ENCODE data around the gene DISC1. TPM values are rescaled to one million over a fixed set of nuclear protein-coding genes. Genes with fewer than 3 reads are reported as not detected.

Gene DISC1
- total and polyA plus RNA-seq, 2 of the 13 experiments (the other 11 are each of a cell fraction or from before 2014, with no cell fraction given): 4.2 to 4.6 TPM

- intact Hi-C loops (cut with micrococcal nuclease; ENCODE audit: unreplicated experiment) (loop anchor here (1.0 kb wide), 2 partner anchors 87 to 289 kb away; no protein-coding TSS in a partner anchor), in situ Hi-C loops (cut with HindIII; ENCODE audit: extremely low pct_ligation_motif_present, low pct_unique_long_range_greater_than_20kb) (loop anchor here (5.0 kb wide), 1 partner anchor 247 kb away; no protein-coding TSS in a partner anchor)
- Histone ChIP-seq H3K4me1 (ENCODE audit: insufficient read depth, low read length) (peaks cover 12% of the 10 kb centered on the region; the same call in 1 of the 2 replicates), H3K36me3 (replicated peaks in 1 of 2; ENCODE audit: control insufficient read depth in 1 of 2, insufficient read depth in 2 of 2, low read length in 2 of 2) (no peaks in the 10 kb centered on the region), H3K9me3 (ENCODE audit: low read length) (no peaks in the 10 kb centered on the region), H2AFZ (ENCODE audit: low read length) (no peak overlapping the region), H3K4me2 (ENCODE audit: low read depth, low read length) (peak overlapping the region; percentile 98), H3K27ac (ENCODE audit: extremely low read length, insufficient read depth, low read length) (no peak overlapping the region), H3K27me3 (ENCODE audit: control insufficient read depth in 1 of 2, insufficient read depth in 2 of 2, low read length in 2 of 2) (no peaks in the 10 kb centered on the region), H3K9ac (ENCODE audit: insufficient read depth, low read depth, low read length) (no peak overlapping the region), H3K4me3 (replicated peaks in 1 of 3; ENCODE audit: insufficient read depth in 1 of 3, low read depth in 2 of 3, low read length in 3 of 3) (no peak overlapping the region), H3K79me2 (ENCODE audit: insufficient read depth, low read length) (no peaks in the 10 kb centered on the region), H4K20me1 (ENCODE audit: insufficient read depth, low read length) (no peaks in the 10 kb centered on the region)
- ATAC-seq: no peak
- WGBS (ENCODE audit: low lambda C conversion rate): 30% methylated on average over 2 of the region's 2 CpGs
- FAIRE-seq: no peak
- TF ChIP-seq ZNF792 (CRISPR knock-in tag; IDR thresholded peaks at IDR 0.05) (no peak), KDM6A (CRISPR knock-in tag; IDR thresholded peaks at IDR 0.05; ENCODE audit: low read depth) (no peak), NFKB2 (CRISPR knock-in tag; IDR thresholded peaks at IDR 0.05; ENCODE audit: borderline replicate concordance) (no peak), TEAD3 (CRISPR knock-in tag; optimal IDR thresholded peaks at IDR 0.05; ENCODE audit: borderline replicate concordance) (no peak), MTF2 (CRISPR knock-in tag; IDR thresholded peaks at IDR 0.05; ENCODE audit: borderline replicate concordance) (no peak), ZNF343 (CRISPR knock-in tag; IDR thresholded peaks at IDR 0.05) (no peak), ZKSCAN1 (IDR thresholded peaks at IDR 0.05; ENCODE audit: low read length) (no peak), ZNF530 (CRISPR knock-in tag; IDR thresholded peaks at IDR 0.05; ENCODE audit: low read depth) (no peak), HOXA7 (CRISPR knock-in tag; IDR thresholded peaks at IDR 0.05) (no peak), THAP8 (CRISPR knock-in tag; IDR thresholded peaks at IDR 0.05; ENCODE audit: borderline replicate concordance) (no peak), IRF9 (CRISPR knock-in tag; IDR thresholded peaks at IDR 0.05; ENCODE audit: borderline replicate concordance) (no peak)
- TF ChIP-seq, protein P1, sequence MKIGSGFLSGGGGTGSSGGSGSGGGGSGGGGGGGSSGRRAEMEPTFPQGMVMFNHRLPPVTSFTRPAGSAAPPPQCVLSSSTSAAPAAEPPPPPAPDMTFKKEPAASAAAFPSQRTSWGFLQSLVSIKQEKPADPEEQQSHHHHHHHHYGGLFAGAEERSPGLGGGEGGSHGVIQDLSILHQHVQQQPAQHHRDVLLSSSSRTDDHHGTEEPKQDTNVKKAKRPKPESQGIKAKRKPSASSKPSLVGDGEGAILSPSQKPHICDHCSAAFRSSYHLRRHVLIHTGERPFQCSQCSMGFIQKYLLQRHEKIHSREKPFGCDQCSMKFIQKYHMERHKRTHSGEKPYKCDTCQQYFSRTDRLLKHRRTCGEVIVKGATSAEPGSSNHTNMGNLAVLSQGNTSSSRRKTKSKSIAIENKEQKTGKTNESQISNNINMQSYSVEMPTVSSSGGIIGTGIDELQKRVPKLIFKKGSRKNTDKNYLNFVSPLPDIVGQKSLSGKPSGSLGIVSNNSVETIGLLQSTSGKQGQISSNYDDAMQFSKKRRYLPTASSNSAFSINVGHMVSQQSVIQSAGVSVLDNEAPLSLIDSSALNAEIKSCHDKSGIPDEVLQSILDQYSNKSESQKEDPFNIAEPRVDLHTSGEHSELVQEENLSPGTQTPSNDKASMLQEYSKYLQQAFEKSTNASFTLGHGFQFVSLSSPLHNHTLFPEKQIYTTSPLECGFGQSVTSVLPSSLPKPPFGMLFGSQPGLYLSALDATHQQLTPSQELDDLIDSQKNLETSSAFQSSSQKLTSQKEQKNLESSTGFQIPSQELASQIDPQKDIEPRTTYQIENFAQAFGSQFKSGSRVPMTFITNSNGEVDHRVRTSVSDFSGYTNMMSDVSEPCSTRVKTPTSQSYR (CRISPR knock-in tag; IDR thresholded peaks at IDR 0.05; ENCODE audit: borderline replicate concordance): no peak
- TF ChIP-seq, protein P2, sequence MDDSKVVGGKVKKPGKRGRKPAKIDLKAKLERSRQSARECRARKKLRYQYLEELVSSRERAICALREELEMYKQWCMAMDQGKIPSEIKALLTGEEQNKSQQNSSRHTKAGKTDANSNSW (CRISPR knock-in tag; IDR thresholded peaks at IDR 0.05; ENCODE audit: borderline replicate concordance): no peak
- no peak for DNase-seq (ENCODE audit: low spot score)
- ChIA-PET CTCF (ENCODE audit: low intra/inter-chr PET ratio, low total read pairs) (interaction anchor here (0.7 to 2.0 kb wide), 3 partner anchors 14 to 289 kb away, joined by 3 to 15 read pairs (median 10); no protein-coding TSS in a partner anchor), POLR2A (no interaction called here)
- BruUV-seq (replicated peaks): no TSS peak
Measured at GRCh38 chr1:231604276-231604621, 22.3 kb upstream of the DISC1 start.
